Activated naive CD4-positive, alpha-beta T cell treated with anti-CD3 and anti-CD28 coated beads, Interleukin-2, amount 10 ng/mL, durations not matched to agents 7 days and 5 days (primary cell): ENCODE data around the gene TBC1D21.

Source experiments
- CTCF ChIA-PET: fragments of 350-600 bp; sonication (Branson Sonifier 250); formaldehyde crosslinking; loops from one replicate; lab custom pipeline; 2021; ENCODE audit warnings: antibody characterized with exemption; lab: Charles Lee
- DNase-seq: peaks from one replicate; pipeline ENCODE4 v3.0.0-alpha.2; 2020
- H3K27ac Mint-ChIP-seq: one replicate; pipeline ENCODE4 v1.8.0; 2021; ENCODE audit warnings: mild to moderate bottlenecking, moderate library complexity, mixed read lengths
- H3K27me3 Mint-ChIP-seq: one replicate; pipeline ENCODE4 v1.8.0; 2021; ENCODE audit warnings: mild to moderate bottlenecking, mixed read lengths
- H3K36me3 Mint-ChIP-seq: one replicate; pipeline ENCODE4 v1.8.0; 2021; ENCODE audit warnings: mixed read lengths
- H3K4me1 Mint-ChIP-seq: one replicate; pipeline ENCODE4 v1.8.0; 2021; ENCODE audit warnings: mixed read lengths
- H3K4me3 Mint-ChIP-seq: one replicate; pipeline ENCODE4 v1.8.0; 2021; ENCODE audit warnings: mild to moderate bottlenecking, moderate library complexity, mixed read lengths
- H3K9me3 Mint-ChIP-seq: one replicate; pipeline ENCODE4 v1.8.0; 2021; ENCODE audit warnings: mixed read lengths

The TBC1D21 gene

DNA sequence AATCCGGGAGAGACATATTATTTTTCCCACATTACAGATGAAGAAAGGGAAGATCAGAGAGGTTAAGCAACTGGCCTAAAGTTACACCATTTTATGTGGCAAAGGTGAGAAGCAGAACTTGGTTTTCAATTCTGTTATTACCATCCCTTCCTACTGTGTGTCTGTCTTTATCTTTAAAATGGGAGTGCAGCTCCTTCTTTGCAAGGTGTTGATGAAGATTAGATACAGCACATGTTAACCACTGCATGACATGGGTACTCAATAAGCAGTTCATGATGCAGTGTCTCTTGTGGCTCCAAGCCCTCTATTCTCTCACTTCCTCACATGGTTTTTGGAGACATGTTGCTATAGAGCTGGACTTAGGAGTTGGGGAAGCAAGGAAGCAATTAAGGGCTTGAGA lies 23.1 kb upstream of the TBC1D21 start:
- Mint-ChIP-seq H3K4me3 (no peak overlapping the region), H3K27me3 (peaks cover 32% of the 10 kb centered on the region), H3K36me3 (no peaks in the 10 kb centered on the region), H3K9me3 (no peaks in the 10 kb centered on the region), H3K27ac (no peak overlapping the region), H3K4me1 (no peaks in the 10 kb centered on the region)
- CTCF ChIA-PET = no interaction called here
- DNase-seq = no peak

DNA sequence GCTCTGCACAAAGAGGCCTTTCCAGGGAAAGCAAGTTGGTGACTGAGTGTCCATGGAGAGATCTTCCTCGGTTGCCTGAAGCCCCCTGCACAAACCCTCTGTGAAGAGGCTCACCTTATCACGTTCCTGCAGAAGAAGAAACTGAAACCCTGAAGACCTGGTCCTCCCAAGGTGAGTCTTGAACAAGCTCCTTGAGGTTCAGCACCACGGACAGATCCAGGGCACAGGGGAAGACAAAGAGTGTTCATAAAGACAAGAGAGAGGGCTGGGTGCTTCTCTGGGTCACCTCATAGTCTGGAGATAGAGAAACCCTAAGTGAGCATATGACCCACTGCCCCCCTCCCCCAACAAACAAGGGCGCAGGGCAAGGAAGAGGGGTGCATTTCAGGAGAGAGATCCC lies 21.7 kb upstream of the TBC1D21 start:
- Mint-ChIP-seq H3K27ac (no peak overlapping the region), H3K27me3 (peaks cover 33% of the 10 kb centered on the region), H3K36me3 (no peaks in the 10 kb centered on the region), H3K4me3 (no peak overlapping the region), H3K9me3 (no peaks in the 10 kb centered on the region), H3K4me1 (no peaks in the 10 kb centered on the region)
- peak; percentile 79 for DNase-seq
- CTCF ChIA-PET = no interaction called here

- Mint-ChIP-seq H3K27ac (no peak overlapping the region), H3K4me3 (no peak overlapping the region), H3K36me3 (no peaks in the 10 kb centered on the region), H3K4me1 (no peaks in the 10 kb centered on the region), H3K9me3 (no peaks in the 10 kb centered on the region), H3K27me3 (peaks cover 41% of the 10 kb centered on the region)
- no peak for DNase-seq
- CTCF ChIA-PET = no interaction called here
Measured at GRCh38 chr15:73852507-73852906, 20.9 kb upstream of the TBC1D21 start.

- DNase-seq = no peak
- H3K4me3 Mint-ChIP-seq = no peak overlapping the region
- H3K36me3 Mint-ChIP-seq = no peaks in the 10 kb centered on the region
- CTCF ChIA-PET = no interaction called here
- H3K9me3 Mint-ChIP-seq = no peaks in the 10 kb centered on the region
- H3K27me3 Mint-ChIP-seq = peaks cover 38% of the 10 kb centered on the region
- no peaks in the 10 kb centered on the region for H3K4me1 Mint-ChIP-seq
- H3K27ac Mint-ChIP-seq = no peak overlapping the region
Measured at GRCh38 chr15:73854265-73854664, 19.1 kb upstream of the TBC1D21 start.

DNA sequence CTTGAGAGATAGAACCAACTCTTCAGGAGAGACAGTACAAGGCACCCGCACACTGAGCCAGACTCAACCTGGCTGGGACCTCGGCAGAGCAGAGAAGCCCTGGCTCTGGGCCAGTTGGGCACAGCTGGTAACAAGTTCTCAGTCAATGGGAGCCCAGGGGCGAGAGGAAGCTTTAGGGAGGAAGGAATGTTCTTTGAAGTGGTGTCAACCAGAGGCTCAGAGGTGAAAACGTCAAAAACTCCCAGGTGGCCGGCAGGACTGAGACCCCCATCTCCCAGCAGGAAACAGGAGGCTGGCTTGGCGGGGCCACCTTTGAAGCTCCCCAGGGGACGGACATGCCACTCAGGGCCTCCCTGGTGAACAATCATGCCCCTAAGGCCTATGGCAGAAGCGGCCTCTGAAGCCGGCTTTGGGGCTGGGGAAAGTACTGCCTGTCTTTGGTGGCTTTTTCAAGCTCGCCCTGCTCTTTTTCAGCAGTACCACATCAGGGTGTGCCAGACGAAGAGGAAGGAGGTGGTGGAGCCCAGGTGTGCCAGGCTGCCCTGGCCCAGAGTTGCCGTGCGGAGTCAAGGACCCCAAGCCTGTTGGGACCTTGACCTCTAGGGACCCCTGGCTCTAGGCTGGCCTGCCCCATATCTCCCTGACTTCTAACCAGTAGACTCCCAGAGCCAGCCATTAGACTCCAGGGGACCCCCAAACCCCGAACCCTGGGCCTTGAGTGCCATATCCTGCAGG lies 16.7 kb upstream of the TBC1D21 start:
- CTCF ChIA-PET = no interaction called here
- Mint-ChIP-seq H3K27ac (no peak overlapping the region), H3K4me3 (no peak overlapping the region), H3K27me3 (peaks cover 45% of the 10 kb centered on the region), H3K9me3 (no peaks in the 10 kb centered on the region), H3K36me3 (no peaks in the 10 kb centered on the region), H3K4me1 (no peaks in the 10 kb centered on the region)
- DNase-seq = no peak

DNA sequence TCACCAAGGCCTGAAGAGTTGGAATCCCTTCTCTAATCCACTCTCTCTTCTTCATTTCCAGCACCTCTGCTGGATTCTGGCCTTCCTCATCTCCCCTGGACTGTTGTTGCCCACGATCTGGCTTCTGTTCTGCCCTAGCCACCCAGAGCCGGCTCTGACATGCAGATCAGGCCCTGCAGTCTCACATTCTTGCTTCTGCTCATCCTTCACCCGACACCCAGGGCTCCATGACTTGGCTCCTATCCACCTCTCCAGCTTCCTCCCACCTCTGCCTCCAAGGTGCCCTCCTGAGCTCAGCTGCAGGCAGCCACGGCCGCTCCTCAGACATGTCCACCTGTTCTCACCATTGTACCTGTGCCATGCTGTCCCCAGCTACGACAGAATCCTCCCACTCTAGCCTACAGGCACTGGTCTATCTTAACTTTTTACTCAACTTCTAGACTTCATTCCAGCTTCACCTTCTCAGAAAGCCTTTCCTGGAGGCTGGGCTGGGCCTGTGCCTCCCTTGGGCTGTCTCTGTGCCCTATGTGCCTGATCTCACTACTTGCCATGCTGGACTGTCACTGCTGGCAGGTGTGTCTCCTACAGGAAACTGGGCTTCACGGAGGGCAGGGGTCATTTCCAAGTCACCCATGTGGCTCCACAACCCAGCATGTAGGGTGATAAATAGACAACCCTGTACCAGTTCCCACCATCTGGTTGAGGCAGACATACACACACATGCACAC lies 16.0 kb upstream of the TBC1D21 start:
- CTCF ChIA-PET = interaction anchor here (0.9 kb wide), 1 partner anchor 12 kb away, joined by 3 read pairs; no protein-coding TSS in a partner anchor
- Mint-ChIP-seq H3K27me3 (peaks cover 49% of the 10 kb centered on the region), H3K4me1 (no peaks in the 10 kb centered on the region), H3K36me3 (no peaks in the 10 kb centered on the region), H3K9me3 (no peaks in the 10 kb centered on the region), H3K27ac (no peak overlapping the region), H3K4me3 (no peak overlapping the region)
- DNase-seq = no peak

DNA sequence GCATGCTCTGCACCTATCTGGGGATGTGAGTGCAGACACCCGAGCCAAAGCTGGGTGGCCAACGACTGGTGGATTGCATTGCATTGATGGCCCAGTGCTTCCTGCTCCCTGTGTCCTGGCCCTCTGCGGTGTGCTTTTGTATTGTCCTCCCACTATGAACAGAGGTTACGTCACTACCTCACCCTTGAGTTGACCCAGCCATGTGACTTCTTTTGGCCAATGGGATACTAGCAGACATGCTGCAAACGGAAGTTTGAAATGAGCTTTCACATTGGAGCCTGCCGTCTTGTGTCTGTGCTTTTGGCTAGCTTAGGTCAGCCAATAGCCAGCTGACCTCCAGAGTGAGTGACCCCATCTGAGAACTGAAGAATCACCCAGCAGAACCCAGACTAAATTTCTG lies 15.3 kb upstream of the TBC1D21 start:
- H3K27me3 Mint-ChIP-seq = peaks cover 51% of the 10 kb centered on the region
- H3K4me1 Mint-ChIP-seq = no peaks in the 10 kb centered on the region
- no peak for DNase-seq
- H3K27ac Mint-ChIP-seq = no peak overlapping the region
- H3K36me3 Mint-ChIP-seq = no peaks in the 10 kb centered on the region
- no peak overlapping the region for H3K4me3 Mint-ChIP-seq
- no peaks in the 10 kb centered on the region for H3K9me3 Mint-ChIP-seq
- CTCF ChIA-PET = interaction anchor here (0.9 kb wide), 1 partner anchor 12 kb away, joined by 3 read pairs; no protein-coding TSS in a partner anchor

- H3K27me3 Mint-ChIP-seq = peaks cover 61% of the 10 kb centered on the region
- no peaks in the 10 kb centered on the region for H3K9me3 Mint-ChIP-seq
- H3K4me3 Mint-ChIP-seq = no peak overlapping the region
- H3K27ac Mint-ChIP-seq = no peak overlapping the region
- no peaks in the 10 kb centered on the region for H3K36me3 Mint-ChIP-seq
- peaks cover 3% of the 10 kb centered on the region for H3K4me1 Mint-ChIP-seq
- CTCF ChIA-PET = no interaction called here
- DNase-seq = no peak
Measured at GRCh38 chr15:73862276-73862675, 11.1 kb upstream of the TBC1D21 start.

DNA sequence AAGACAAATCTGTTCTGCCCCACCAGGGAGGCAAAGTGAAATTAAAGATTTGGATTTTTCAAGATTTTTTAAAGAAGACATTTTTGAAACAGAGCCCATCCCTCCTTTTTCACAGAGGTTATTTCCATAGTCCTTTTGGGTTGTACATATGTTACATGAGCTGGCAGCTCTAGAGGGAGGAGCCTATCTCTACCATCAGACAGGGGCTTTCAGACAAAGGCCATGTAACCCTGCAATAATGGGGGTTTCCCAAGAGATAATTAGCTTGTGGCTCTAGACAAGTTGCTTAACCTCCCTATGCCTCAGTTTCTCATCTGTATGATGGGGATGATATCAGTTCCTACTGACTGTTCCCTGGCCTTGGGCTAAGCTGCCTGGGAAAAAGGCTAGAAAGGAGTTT lies 8.0 kb upstream of the TBC1D21 start:
- Mint-ChIP-seq H3K27ac (no peak overlapping the region), H3K36me3 (no peaks in the 10 kb centered on the region), H3K9me3 (no peaks in the 10 kb centered on the region), H3K27me3 (peaks cover 64% of the 10 kb centered on the region), H3K4me3 (no peak overlapping the region), H3K4me1 (peaks cover 3% of the 10 kb centered on the region)
- DNase-seq = no peak
- CTCF ChIA-PET = interaction anchor here (0.6 kb wide), 1 partner anchor 905 kb away, joined by 3 read pairs; no protein-coding TSS in a partner anchor

GRCh38 chr15:73865904-73866303 lies 7.5 kb upstream of the TBC1D21 start:
- no peaks in the 10 kb centered on the region for H3K36me3 Mint-ChIP-seq
- H3K27ac Mint-ChIP-seq = no peak overlapping the region
- peaks cover 3% of the 10 kb centered on the region for H3K4me1 Mint-ChIP-seq
- CTCF ChIA-PET = interaction anchor here (0.6 kb wide), 1 partner anchor 906 kb away, joined by 3 read pairs; no protein-coding TSS in a partner anchor
- H3K9me3 Mint-ChIP-seq = no peaks in the 10 kb centered on the region
- peaks cover 64% of the 10 kb centered on the region for H3K27me3 Mint-ChIP-seq
- no peak for DNase-seq
- no peak overlapping the region for H3K4me3 Mint-ChIP-seq

- DNase-seq = no peak
- Mint-ChIP-seq H3K36me3 (no peaks in the 10 kb centered on the region), H3K27ac (no peak overlapping the region), H3K4me3 (no peak overlapping the region), H3K9me3 (no peaks in the 10 kb centered on the region), H3K27me3 (peaks cover 69% of the 10 kb centered on the region), H3K4me1 (peaks cover 3% of the 10 kb centered on the region)
- CTCF ChIA-PET = no interaction called here
Measured at GRCh38 chr15:73866481-73866880, 6.9 kb upstream of the TBC1D21 start.

DNA sequence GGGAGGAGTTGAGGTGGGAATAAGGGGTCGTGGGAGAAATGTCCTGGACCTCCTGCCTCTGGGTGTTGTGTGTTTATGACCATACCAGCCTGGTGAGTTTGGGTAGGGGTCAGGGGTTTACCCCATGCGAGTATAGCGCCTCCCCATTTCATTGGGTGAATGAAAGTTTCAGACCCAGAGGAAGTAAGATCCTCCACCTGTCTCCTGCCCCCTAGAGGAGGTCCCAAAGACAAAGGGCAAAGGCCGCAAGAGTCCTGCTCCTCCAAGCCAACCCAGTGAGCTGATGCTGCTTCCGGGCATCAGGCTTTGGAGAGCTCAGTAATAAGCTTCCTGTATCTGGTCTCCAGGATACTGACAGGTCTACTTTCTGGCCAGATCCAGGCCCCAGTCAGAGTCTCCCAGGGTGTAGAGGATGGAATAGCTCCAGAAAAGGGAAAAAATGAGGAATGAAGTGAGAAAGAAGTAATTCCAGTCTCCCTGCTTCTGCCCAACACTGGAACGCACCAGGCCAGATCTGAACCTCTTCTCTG lies 6.4 kb upstream of the TBC1D21 start:
- Mint-ChIP-seq H3K4me1 (peaks cover 3% of the 10 kb centered on the region), H3K27me3 (peaks cover 68% of the 10 kb centered on the region), H3K36me3 (no peaks in the 10 kb centered on the region), H3K9me3 (no peaks in the 10 kb centered on the region), H3K27ac (no peak overlapping the region), H3K4me3 (no peak overlapping the region)
- CTCF ChIA-PET = no interaction called here
- no peak for DNase-seq

- peaks cover 3% of the 10 kb centered on the region for H3K4me1 Mint-ChIP-seq
- no peaks in the 10 kb centered on the region for H3K9me3 Mint-ChIP-seq
- no peak for DNase-seq
- H3K36me3 Mint-ChIP-seq = no peaks in the 10 kb centered on the region
- no peak overlapping the region for H3K4me3 Mint-ChIP-seq
- no peak overlapping the region for H3K27ac Mint-ChIP-seq
- H3K27me3 Mint-ChIP-seq = peaks cover 68% of the 10 kb centered on the region
- CTCF ChIA-PET = no interaction called here
Measured at GRCh38 chr15:73867426-73867825, 5.9 kb upstream of the TBC1D21 start.

DNA sequence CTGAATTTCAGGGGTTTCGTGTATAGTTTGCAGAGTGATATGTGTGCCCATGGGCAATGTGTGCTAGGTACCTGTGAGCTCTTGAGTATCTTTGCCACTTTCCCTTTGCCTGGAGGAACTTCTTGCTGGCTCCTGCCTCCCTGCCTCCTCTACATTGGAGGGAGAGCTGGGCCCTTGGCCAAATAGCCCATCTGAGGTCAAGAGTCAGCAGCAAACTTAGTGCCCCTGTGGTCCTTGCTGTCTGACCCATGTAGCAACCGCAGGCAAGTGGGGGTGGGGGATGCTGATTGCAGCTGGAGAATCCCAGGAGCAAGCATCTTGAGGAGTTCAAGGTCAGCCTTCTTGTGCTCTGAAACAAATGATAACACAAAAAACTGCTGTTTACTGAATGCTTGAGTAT lies 5.4 kb upstream of the TBC1D21 start:
- DNase-seq = no peak
- Mint-ChIP-seq H3K27me3 (peaks cover 69% of the 10 kb centered on the region), H3K4me3 (no peak overlapping the region), H3K27ac (no peak overlapping the region), H3K9me3 (no peaks in the 10 kb centered on the region), H3K36me3 (no peaks in the 10 kb centered on the region), H3K4me1 (peaks cover 3% of the 10 kb centered on the region)
- CTCF ChIA-PET = no interaction called here
